Activated naive CD4-positive, alpha-beta T cell treated with anti-CD3 and anti-CD28 coated beads, Interleukin-2, amount 50 U/mL, for 16 hours (primary cell): ENCODE results near the gene HOMER1.
"Not testable (repeated sequence)": the region's sequence is repeated elsewhere in the genome, so short reads cannot be mapped to it uniquely, and the experiment has no call there.

ENCODE experiments used
- DNase-seq: peaks from one replicate; pipeline ENCODE4 v3.0.0-alpha.2; 2020

HOMER1 gene

DNA sequence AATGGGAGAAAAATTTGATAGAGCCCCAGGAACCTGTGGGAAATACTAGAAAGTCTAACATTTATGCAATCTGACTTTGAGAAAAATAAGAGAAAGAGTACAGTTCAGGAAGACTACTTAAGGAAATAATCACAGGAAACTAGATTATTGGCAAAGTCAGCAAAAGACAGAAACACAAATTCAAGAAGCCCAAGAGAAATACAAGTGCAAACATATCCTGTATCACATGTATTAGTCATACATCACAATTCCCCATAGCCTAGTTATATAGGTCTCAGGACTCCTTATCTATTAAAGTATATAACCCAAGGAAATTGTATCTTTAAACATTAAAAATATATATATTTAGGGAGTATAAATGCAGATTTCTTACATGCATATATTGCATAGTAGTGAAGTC lies 100.8 kb downstream of the HOMER1 start:
- DNase-seq, result no peak

GRCh38 chr5:79408028-79408427 lies 105.9 kb downstream of the HOMER1 start:
- no peak for DNase-seq

DNA sequence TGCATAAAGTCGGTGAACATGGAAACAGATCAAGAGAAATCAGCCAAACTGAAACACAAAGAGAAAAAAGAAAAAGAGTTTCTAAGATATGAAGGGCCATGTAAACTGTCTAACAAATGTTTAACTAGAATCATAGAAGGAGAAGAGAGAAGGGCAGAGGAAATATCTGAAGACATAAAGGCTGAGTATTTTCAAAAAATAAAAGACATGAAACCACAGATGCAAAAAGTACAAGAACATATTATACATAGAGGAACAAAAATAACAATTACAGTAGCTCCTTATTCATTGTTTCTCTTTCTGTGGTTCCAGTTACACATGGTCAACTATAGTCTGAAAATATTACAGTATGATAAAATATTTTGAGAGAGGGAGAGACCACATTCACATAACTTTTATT lies 106.3 kb downstream of the HOMER1 start:
- no peak for DNase-seq

DNA sequence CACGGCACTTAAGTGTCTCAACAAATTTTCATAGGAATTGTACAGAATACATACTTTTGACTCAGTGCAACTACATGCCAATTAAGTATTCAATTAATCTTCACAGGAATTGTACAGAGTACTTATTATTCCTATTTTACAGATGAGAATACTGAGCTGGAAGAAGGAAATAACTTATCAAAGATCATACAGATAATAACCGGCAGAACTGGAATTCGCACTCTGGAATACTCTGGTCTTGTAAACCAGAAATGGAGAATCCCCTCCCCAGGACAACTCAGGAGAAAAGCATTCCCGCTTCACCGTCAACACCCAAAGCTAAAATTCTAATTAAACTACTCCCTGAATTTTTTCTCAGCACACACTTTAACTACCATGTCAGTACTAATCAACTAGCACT lies 112.7 kb downstream of the HOMER1 start:
- DNase-seq, result no peak

DNA sequence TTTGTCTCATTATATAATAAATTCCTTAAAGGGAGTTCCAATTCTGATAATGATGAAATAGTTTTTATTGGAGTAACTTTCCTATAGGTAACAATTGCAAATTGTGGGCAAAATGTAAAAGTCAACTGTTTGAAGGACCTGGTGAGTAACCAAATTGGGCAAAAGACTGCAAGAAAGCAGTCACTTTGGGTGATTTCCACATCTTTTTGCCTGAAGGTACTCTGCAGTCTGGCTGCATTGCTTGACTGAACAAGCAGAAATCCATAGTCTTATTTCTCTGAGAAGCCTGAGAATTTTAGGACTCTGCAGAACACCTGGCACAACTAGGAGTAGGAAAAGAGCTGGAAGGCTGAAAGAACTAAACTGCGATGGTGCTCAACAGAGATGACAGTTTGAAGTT lies 114.9 kb downstream of the HOMER1 start:
- no peak for DNase-seq

- DNase-seq, result no peak
Observed at GRCh38 chr5:79397080-79397479, 116.9 kb downstream of the HOMER1 start.

- no peak for DNase-seq
Observed at GRCh38 chr5:79396265-79396664, 117.7 kb downstream of the HOMER1 start.

- no peak for DNase-seq
Observed at GRCh38 chr5:79395296-79395695, 118.6 kb downstream of the HOMER1 start.

DNA sequence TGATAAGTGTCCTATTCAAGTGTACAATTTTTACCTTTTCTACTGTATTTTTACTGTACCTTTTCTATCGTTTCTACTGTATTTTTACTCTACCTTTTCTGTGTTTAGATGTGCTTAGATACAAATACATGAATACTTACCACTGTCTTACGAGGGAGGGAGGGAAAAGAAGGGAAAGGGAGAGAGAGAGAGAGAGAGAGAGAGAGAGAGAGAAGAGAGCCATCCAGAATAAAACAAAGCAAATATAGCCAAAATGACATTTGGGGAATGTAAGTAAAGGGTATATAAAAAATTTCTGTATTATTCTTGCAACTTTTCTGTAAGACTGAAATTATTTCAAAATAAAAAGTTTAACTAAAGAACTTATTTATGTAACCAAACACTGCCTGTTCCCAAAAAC lies 121.2 kb downstream of the HOMER1 start:
- DNase-seq, result no peak

- DNase-seq, result no peak
Observed at GRCh38 chr5:79386679-79387078, 127.3 kb downstream of the HOMER1 start.

DNA sequence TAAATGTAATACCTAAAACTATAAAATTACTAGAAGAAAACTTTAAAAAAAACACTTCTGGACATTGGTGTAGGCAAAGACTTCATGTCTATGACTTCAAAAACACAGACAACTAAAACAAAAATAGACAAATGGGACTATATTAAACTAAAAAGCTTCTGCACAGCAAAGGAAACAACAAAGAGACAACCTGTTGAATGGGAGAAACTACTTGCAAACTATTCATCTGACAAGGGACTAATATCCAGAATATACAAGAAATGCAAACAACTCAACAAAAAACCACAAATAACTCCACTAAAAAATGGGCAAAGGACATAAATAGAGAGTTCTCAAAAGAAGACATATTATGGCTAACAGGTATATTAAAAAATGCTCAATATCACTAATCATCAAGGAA lies 128.8 kb downstream of the HOMER1 start:
- DNase-seq, result not testable (repeated sequence)

DNA sequence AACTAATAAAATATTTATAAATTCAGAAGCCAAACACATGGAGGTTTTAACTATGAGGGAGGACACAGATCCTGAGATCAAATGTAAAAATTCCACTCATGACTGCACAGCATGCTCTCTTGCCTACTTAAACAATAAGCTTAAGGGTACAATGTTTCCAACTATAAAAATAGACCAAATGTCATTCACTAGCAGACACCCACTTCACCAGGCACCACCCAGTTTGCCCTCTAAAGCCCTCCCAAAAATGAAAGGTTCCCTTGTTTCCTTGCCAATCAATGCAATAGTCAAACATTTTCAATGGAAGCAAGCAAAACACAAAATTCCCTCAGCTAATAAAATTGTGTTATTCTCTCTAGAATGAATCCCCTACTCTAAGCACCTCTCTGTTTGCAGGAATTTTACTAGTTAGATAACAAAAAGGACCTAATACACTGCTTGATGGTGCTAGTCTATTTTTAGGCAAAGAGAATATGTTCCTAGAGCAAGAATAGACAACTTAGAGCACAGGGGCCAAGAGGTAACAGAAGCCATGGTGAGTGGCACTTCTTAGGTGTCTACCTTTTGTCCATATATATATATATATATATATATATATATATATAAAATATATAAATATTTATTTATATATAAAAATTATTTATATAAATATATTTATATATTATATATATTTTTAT lies 135.3 kb downstream of the HOMER1 start:
- DNase-seq, result no peak

DNA sequence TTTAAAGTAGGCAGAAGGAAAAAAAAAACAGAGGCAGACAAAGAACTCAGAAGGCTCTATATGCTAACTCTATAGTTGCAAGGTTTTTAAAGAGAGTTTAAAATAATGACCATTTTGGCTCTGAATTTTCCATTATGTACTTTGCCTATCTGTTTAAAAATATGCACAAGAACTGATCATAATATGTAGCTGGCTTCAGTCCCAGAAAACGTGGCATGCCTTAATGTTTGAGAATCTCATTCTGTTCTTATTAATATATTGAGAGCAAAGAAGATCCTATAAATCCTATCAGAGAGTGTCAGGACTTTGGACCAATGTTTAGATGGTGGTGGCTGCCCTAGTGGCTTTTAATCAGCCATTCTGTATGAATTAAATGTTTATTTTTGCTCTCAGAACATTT lies 156.5 kb downstream of the HOMER1 start:
- no peak for DNase-seq

- DNase-seq, result no peak
Observed at GRCh38 chr5:79349881-79350280, 164.1 kb downstream of the HOMER1 start.

GRCh38 chr5:79349047-79349446 lies 164.9 kb downstream of the HOMER1 start:
- no peak for DNase-seq

- DNase-seq, result no peak
Observed at GRCh38 chr5:79346420-79346824, 167.5 kb downstream of the HOMER1 start.

- DNase-seq, result no peak
Observed at GRCh38 chr5:79333852-79334557, 179.9 kb downstream of the HOMER1 start.

- no peak for DNase-seq
Observed at GRCh38 chr5:79330071-79330470, 183.9 kb downstream of the HOMER1 start.

DNA sequence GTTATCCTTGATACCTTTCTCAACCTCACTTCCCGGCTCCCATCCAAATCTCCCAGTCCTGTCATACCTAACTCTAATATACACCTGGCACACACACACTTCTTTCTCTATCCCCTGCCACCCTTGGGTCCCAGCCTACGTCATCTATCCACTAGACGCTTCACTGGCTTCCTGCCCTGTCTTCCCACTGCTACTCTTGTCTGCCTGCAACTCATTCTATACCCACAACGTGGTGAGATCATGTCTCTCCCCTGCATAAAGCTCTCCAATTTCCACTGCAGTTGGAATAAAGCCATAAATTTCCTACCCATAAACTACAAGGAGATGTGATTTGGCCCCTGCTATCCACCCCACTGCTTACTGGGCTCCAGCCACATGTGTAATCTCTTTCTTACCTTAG lies 184.5 kb downstream of the HOMER1 start:
- DNase-seq, result no peak
